Left renal pelvis (tissue), 4 donors: ENCODE data around the gene TOX4. TPM values are rescaled to one million over a fixed set of nuclear protein-coding genes. Genes with fewer than 3 reads are reported as not detected.
"Not testable (repeated sequence)": the region's sequence is repeated elsewhere in the genome, so short reads cannot be mapped to it uniquely, and the experiment has no call there.

Source experiments
- DNase-seq, 4 donors: peaks; one replicate each; pipeline ENCODE4 v3.0.0-alpha.2; 2013; ENCODE audit warnings: low read depth in 4 of 4, low spot score in 3 of 4
- polyA plus RNA-seq, 4 donors: library from polyadenylated mRNA; unstranded; fragments of 120-200 nt; gene quantifications; one replicate each; pipeline ENCODE4 v1.2.1, GENCODE V29; 2013; ENCODE audit not compliant: insufficient read length in 4 of 4

The TOX4 gene
- polyA plus RNA-seq: 10 to 100 TPM; 50.0 to 62.7 (median 59.5) TPM

DNA sequence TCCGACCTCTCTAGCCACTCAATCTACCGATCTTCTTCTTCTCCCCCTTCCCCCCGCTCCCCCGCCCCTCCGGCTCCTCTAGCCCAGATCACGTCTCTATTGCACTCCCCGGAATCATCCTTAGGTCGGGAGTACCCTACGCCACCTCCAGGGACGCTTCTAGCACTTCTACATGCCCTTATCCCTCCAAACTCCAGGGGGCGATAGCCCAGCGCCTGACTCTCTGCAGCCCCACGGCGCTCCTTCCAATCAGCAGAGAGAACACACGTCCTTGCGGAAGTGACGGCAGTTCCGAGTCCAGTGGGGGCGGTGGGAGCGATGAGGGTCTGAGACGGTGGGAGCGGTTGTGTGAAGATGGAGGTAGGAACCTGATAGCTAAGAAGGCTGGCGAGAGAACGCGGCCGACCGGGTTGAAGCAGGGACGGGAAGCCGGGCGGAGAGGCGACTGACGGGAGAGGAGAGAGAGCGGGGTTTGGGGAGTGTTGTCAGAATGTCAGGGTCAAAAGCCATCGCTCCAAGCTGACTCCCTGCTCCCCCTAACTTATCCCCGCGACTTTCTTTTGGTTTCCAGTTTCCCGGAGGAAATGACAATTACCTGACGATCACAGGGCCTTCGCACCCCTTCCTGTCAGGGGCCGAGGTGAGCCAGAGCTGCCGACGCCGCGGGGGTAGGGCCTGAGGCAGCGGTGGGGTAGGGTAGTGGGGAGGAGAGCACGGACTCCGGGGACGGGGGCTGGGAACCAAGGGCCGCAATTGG lies at the start of gene TOX4, which contains the start of gene RAB2B:
TSS of gene TOX4 (plus strand) at position 271 of the 757 bp plus-strand sequence. CDS start at position 355, 84 bp downstream.
TSS of gene RAB2B (minus strand) at position 35 of the 757 bp plus-strand sequence. CDS start 87 bp downstream, outside the sequence.
- peak; percentile 96 to 98 (median 98) for DNase-seq

GRCh38 chr14:21428930-21429329 lies 48.1 kb upstream of the TOX4 start:
- no peak for DNase-seq

DNA sequence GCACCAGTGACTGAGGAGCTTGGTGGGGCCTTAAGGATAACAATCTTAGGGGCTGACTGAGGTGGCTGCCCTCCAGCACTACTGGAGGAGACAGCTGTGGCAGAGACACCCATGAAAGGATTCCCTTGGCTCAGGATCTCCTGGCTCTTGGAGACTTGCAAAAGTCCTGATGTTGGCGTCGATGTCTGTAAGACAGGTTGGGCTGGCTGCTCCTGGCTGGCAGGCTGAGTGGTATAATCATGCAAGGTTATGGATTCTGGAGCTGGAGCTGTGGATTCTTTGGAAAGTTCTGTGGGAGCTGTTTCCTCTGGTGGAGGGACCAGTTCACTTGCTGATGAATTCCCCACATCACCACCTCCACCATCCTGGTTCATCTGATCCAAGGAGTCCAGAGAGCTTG lies 45.9 kb upstream of the TOX4 start:
- no peak for DNase-seq

- peak in 1 of 4 donors; percentile 1 for DNase-seq
These were observed 40.4 kb upstream of the TOX4 start for GRCh38 chr14:21436567-21437062.

GRCh38 chr14:21437063-21437901 lies 39.7 kb upstream of the TOX4 start:
- DNase-seq: peak; percentile 98 to 100 (median 100)

GRCh38 chr14:21440859-21441258 lies 36.1 kb upstream of the TOX4 start:
- no peak for DNase-seq

DNA sequence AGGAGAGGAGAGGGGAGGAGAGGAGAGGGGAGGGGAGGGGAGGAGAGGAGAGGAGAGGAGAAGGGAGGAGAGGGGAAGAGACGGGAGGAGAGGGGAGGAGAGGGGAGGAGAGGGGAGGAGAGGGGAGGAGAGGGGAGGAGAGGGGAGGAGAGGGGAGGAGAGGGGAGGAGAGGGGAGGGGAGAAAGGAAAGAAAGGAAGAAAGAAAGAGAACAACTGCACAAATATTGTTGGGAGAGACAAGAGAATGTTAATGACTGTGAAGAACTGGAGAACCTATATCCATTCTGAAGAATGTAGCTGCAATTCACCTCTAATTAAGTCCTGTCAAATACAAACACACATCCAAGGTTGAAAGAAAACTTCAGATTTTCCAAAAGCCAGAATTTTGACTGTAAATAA lies 34.3 kb upstream of the TOX4 start:
- not testable (repeated sequence) for DNase-seq

- DNase-seq: no peak
These were observed 27.1 kb upstream of the TOX4 start for GRCh38 chr14:21449899-21450216.

- DNase-seq: no peak
These were observed 22.0 kb upstream of the TOX4 start for GRCh38 chr14:21454843-21455544.

GRCh38 chr14:21455592-21455911 lies 21.4 kb upstream of the TOX4 start:
- DNase-seq: no peak

DNA sequence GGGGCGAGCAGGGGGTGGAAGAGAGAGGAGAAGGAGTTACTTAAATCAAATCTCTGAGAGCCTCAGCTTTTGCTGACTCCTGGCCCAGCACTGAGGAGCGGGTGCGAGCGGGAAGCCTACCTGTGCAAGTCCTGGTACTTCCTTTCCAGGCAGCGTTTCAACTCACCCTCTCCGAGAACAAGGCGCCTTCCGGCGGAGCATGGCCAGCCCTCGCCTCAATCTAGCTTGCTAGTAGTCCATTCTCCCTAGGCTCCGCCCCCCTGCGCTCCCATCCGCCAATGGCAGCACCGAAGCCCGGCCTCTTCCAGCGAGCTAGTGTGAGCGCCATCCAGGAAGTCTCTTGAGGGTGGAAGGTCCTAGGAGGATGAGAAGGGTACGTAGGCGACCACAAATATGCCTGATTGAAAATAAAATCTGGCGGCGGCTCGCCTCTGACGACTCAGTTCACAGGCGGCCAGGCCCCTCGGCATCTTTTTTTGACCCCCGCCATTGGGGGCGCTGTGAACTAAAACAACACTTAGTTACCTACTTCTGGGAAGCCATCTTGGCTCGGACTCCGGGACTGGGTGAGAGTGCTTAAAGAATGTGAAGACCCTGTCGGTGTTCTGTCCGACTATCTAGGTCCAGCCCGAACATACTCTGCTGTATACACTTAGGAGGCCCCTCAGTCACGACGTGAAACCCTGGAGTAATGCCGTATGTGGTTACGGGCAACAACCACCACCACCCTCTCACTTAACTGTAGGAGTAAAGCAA lies 20.9 kb upstream of the TOX4 start, which contains the start of gene CHD8:
TSS of gene CHD8 (minus strand) at position 212 of the 756 bp plus-strand sequence. CDS start 24,480 bp downstream, outside the sequence.
- DNase-seq: peak; percentile 97 to 99 (median 99)

DNA sequence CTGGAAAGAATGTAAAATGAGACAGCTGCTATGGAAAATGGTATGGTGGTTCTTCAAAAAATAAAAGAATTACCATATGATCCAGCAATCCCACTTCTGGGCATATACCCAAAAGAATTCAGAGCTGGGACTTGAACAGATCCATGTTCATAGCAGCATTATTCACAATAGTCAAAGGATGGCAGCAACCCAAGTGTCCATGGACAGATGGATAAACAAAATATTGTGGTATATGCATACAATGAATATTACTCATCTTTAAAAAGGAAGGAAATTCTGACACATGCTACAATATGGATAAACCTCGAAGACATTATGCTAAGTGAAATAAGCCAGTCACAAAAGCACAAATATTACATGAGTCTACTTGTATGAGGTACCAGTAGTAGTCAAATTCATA lies 9.4 kb upstream of the TOX4 start:
- DNase-seq: no peak

GRCh38 chr14:21475767-21476522 lies 1.1 kb upstream of the TOX4 start:
- no peak for DNase-seq

- DNase-seq: peak in 2 of 4 donors; percentile 59 to 72
These were observed 471 bp upstream of the TOX4 start for GRCh38 chr14:21476523-21476924.

DNA sequence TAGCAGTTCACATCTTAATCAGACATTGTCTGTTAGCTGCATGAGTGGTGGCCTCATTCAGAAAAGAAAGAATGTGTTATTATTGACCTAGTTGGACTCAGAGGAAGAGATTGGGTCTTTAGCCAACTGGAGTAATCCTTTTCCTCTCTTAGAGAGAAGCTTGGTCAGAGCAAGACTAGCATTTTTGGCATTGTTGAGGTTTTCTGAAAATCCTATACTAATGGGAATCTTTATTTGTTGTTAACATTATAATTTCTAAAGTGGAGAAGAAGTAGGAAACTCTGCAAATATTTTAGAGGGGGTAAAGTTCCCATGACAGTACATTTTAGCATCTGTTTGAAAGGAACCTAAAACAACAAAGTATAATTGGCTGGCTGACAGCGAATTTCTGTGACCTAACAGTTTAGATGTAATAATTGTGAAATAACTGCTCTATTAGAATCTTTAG lies 9.7 kb downstream of the TOX4 start:
- no peak for DNase-seq

- no peak for DNase-seq
These were observed 18.1 kb downstream of the TOX4 start for GRCh38 chr14:21494902-21495762.

DNA sequence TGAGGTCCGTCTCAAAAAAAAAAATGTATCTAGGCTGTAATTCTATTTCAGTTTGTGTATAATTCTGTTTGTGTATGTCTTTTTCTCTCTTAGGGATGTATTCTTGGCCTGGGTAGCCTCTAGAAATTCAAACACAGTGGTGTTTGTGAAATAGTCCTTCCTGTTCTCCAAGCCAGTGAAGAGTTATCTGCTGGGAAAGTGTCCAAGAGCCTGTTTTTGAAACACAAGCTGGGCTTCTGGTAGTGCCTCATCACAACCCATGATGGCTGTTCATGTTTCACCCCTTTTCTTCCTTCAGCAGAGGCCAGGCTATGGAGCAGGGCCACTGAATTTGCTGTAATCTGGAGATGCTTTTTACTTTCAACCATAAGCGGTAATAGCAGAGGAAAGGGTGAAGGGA lies 19.5 kb downstream of the TOX4 start:
- DNase-seq: no peak
